ENCODE results near the gene PMM2.

- TF ChIP-seq CTCF (optimal IDR thresholded peaks at IDR 0.05 in 1 of 3, IDR thresholded peaks at IDR 0.05 in 1 of 3, conservative IDR thresholded peaks at IDR 0.05 in 1 of 3; ENCODE audit: extremely low read depth in 1 of 3, insufficient read depth in 2 of 3, low read length in 3 of 3) (no peak), EZH2 (IDR thresholded peaks at IDR 0.05; ENCODE audit: low read length) (no peak)
These were observed 35.4 kb upstream of the PMM2 start for GRCh38 chr16:8762254-8762653.

Data from keratinocyte (primary cell).